ENCODE data around the gene SERGEF.
"Not testable (repeated sequence)": the region's sequence is repeated elsewhere in the genome, so short reads cannot be mapped to it uniquely, and the experiment has no call there.

SERGEF gene

DNA sequence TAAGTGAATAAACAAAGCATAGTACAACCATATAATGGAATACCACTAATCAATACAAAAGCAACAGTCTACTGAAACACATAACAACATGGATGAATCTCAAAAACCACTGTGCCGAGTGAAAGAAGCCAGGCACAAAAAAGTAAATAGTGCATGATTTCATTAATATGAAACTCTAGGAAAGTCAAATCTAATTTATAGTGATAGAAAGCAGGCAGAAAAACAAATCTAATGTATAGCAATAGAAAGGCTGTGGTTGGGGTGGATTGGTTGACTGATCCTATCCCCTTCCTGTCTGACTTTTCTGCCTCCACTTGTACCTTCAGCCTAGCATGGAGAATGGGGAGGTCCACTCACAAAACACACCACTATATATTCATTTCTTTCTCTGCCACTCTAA, 115.4 kb downstream of the SERGEF start:
- Histone ChIP-seq H3K4me3 (ENCODE audit: low read length in 2 of 2) (no peak overlapping the region), H3K9me3 (ENCODE audit: control insufficient read depth in 2 of 2, low read length in 2 of 2) (no peaks in the 10 kb centered on the region), H3K27ac (ENCODE audit: low read depth in 2 of 2, low read length in 2 of 2) (no peak overlapping the region), H3K36me3 (ENCODE audit: control insufficient read depth in 2 of 2, insufficient read depth in 2 of 2, low read length in 2 of 2) (peaks cover 0 to 3% of the 10 kb centered on the region in 2 donors), H3K27me3 (ENCODE audit: control insufficient read depth in 2 of 2, insufficient read depth in 2 of 2, low read length in 2 of 2) (no peaks in the 10 kb centered on the region), H3K4me1 (ENCODE audit: control insufficient read depth in 2 of 2, insufficient read depth in 2 of 2, low read length in 2 of 2) (no peaks in the 10 kb centered on the region), H3K9ac (ENCODE audit: low read depth in 1 of 2, low read length in 2 of 2) (no peak overlapping the region)

DNA sequence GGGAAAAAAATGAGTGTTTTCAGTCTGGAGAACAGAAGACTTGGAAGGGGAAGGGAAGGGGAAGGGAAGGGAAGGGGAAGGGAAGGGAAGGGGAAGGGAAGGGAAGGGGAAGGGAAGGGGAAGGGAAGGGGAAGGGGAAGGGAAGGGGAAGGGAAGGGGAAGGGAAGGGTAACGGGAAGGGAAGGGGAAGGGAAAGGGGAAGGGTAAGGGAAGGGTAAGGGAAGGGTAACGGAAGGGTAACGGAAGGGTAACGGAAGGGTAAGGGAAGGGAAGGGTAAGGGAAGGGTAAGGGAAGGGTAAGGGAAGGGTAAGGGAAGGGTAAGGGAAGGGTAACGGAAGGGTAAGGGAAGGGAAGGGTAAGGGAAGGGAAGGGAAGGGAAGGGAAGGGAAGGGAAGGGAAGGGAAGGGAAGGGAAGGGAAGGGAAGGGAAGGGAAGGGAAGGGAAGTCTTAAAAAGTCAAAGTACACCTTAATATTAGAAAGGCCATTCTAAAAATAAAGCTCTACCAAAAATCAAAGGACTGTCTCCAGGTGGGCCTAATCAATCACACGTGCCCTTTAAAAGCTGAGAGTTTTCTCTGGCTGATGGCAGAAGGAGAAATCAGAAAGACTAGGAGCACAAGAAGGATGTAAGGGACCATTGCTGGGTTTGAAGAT, 116.2 kb downstream of the SERGEF start:
- H3K36me3 ChIP-seq (ENCODE audit: control insufficient read depth in 2 of 2, insufficient read depth in 2 of 2, low read length in 2 of 2); H3K9me3 ChIP-seq (ENCODE audit: control insufficient read depth in 2 of 2, low read length in 2 of 2); H3K4me3 ChIP-seq (ENCODE audit: low read length in 2 of 2); H3K4me1 ChIP-seq (ENCODE audit: control insufficient read depth in 2 of 2, insufficient read depth in 2 of 2, low read length in 2 of 2); H3K9ac ChIP-seq (ENCODE audit: low read depth in 1 of 2, low read length in 2 of 2); H3K27me3 ChIP-seq (ENCODE audit: control insufficient read depth in 2 of 2, insufficient read depth in 2 of 2, low read length in 2 of 2); H3K27ac ChIP-seq (ENCODE audit: low read depth in 2 of 2, low read length in 2 of 2): not testable (repeated sequence)

DNA sequence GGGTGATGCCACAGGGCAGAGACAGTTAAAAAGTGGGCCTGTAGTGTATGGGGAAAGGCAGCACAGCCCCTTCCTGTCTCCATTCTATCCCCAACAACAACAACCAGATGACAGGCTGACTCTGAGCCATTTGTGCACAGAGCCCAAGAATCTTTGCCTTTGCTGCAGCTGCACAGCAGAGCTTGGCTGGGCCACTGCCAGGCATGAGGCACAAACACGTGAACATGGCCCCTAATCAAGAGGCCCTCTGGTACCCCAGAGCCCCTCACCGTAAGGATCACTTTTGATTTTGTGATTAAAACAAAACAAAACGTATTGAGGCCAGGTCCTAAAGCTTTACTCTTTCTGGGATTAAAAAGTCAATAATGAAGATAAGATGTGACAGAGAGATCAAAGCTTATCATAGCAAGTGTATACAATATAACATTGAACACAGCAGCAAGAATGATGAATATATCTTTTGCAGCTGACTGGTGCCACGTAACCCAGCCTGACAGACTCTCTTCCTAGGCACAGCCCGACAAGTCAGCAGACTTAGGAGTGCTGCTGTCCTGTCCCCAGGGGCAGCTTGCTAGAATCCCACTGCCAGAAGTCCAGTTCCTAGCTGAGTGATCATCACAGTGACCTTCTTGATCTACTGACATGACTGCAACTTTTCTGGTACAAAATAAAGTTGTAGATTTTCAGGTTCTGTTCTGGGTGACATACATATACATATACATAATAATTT, 117.8 kb downstream of the SERGEF start:
- no peak overlapping the region for H3K4me3 ChIP-seq (ENCODE audit: low read length in 2 of 2)
- H3K9ac ChIP-seq (ENCODE audit: low read depth in 1 of 2, low read length in 2 of 2), result no peak overlapping the region
- no peaks in the 10 kb centered on the region for H3K4me1 ChIP-seq (ENCODE audit: control insufficient read depth in 2 of 2, insufficient read depth in 2 of 2, low read length in 2 of 2)
- no peaks in the 10 kb centered on the region for H3K36me3 ChIP-seq (ENCODE audit: control insufficient read depth in 2 of 2, insufficient read depth in 2 of 2, low read length in 2 of 2)
- H3K27me3 ChIP-seq (ENCODE audit: control insufficient read depth in 2 of 2, insufficient read depth in 2 of 2, low read length in 2 of 2), result no peaks in the 10 kb centered on the region
- no peaks in the 10 kb centered on the region for H3K9me3 ChIP-seq (ENCODE audit: control insufficient read depth in 2 of 2, low read length in 2 of 2)
- H3K27ac ChIP-seq (ENCODE audit: low read depth in 2 of 2, low read length in 2 of 2), result no peak overlapping the region

DNA sequence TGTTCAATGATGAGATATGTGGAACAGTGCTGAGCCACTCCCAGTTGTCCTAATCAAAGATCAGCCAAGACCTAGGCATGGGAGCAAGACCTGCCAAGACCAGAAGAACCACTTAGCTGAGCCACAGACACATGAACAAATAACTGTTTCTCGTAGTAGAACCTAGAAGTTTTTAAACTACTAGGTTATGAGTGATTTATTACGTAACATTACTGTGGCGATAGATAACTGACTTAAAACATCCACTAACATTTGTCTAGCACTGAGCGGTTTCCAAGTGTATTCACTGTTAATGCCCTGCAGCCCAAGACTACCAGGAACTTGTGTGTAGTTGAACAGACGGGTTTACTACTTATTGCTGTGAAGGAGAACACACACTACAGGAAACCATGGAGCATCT, 120.4 kb downstream of the SERGEF start:
- Histone ChIP-seq H3K36me3 (ENCODE audit: control insufficient read depth in 2 of 2, insufficient read depth in 2 of 2, low read length in 2 of 2) (no peaks in the 10 kb centered on the region), H3K4me3 (ENCODE audit: low read length in 2 of 2) (no peak overlapping the region), H3K9ac (ENCODE audit: low read depth in 1 of 2, low read length in 2 of 2) (no peak overlapping the region), H3K27ac (ENCODE audit: low read depth in 2 of 2, low read length in 2 of 2) (no peak overlapping the region), H3K9me3 (ENCODE audit: control insufficient read depth in 2 of 2, low read length in 2 of 2) (no peaks in the 10 kb centered on the region), H3K27me3 (ENCODE audit: control insufficient read depth in 2 of 2, insufficient read depth in 2 of 2, low read length in 2 of 2) (no peaks in the 10 kb centered on the region), H3K4me1 (ENCODE audit: control insufficient read depth in 2 of 2, insufficient read depth in 2 of 2, low read length in 2 of 2) (no peaks in the 10 kb centered on the region)

DNA sequence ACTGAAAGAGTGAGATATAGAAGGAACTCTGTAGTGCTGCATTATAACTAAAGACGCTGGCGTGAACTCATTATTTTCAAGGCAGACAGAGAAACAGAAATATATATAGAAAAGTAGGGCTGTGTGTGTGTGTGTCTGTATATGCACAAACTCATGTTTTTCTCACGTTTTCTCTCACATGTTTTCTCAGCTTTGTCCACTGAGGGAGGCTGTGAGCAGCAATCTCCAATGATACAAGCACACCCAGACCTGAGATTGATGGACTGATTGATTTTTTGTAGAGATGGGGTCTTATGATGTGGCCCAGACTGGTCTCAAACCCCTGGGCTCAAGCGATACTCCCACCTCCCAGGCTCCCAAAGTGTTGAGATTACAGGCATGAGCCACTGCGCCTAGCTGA, 122.5 kb downstream of the SERGEF start:
- Histone ChIP-seq H3K36me3 (ENCODE audit: control insufficient read depth in 2 of 2, insufficient read depth in 2 of 2, low read length in 2 of 2) (no peaks in the 10 kb centered on the region), H3K9me3 (ENCODE audit: control insufficient read depth in 2 of 2, low read length in 2 of 2) (no peaks in the 10 kb centered on the region), H3K27me3 (ENCODE audit: control insufficient read depth in 2 of 2, insufficient read depth in 2 of 2, low read length in 2 of 2) (no peaks in the 10 kb centered on the region), H3K4me3 (ENCODE audit: low read length in 2 of 2) (no peak overlapping the region), H3K27ac (ENCODE audit: low read depth in 2 of 2, low read length in 2 of 2) (no peak overlapping the region), H3K9ac (ENCODE audit: low read depth in 1 of 2, low read length in 2 of 2) (no peak overlapping the region), H3K4me1 (ENCODE audit: control insufficient read depth in 2 of 2, insufficient read depth in 2 of 2, low read length in 2 of 2) (no peaks in the 10 kb centered on the region)

DNA sequence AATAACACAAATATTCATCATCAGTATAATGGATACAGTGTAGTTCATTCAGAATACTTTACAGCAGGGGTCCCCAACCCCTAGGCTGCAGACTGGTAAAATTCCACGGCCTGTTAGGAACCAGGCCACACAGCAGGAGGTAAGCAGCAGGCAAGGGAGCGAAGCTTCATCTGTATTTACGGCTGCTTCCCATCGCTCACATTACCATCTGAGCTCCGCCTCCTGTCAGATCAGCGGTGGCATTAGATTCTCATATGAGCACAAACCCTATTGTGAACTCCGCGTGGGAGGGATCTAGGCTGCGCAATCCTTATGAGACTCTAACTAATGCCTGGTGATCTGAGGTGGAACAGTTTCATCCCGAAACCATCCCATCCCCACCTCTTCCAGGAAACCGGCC, 125.1 kb downstream of the SERGEF start:
- no peak overlapping the region for H3K9ac ChIP-seq (ENCODE audit: low read depth in 1 of 2, low read length in 2 of 2)
- no peaks in the 10 kb centered on the region for H3K4me1 ChIP-seq (ENCODE audit: control insufficient read depth in 2 of 2, insufficient read depth in 2 of 2, low read length in 2 of 2)
- no peak overlapping the region for H3K27ac ChIP-seq (ENCODE audit: low read depth in 2 of 2, low read length in 2 of 2)
- H3K9me3 ChIP-seq (ENCODE audit: control insufficient read depth in 2 of 2, low read length in 2 of 2), result no peaks in the 10 kb centered on the region
- H3K4me3 ChIP-seq (ENCODE audit: low read length in 2 of 2), result no peak overlapping the region
- no peaks in the 10 kb centered on the region for H3K27me3 ChIP-seq (ENCODE audit: control insufficient read depth in 2 of 2, insufficient read depth in 2 of 2, low read length in 2 of 2)
- H3K36me3 ChIP-seq (ENCODE audit: control insufficient read depth in 2 of 2, insufficient read depth in 2 of 2, low read length in 2 of 2), result no peaks in the 10 kb centered on the region

DNA sequence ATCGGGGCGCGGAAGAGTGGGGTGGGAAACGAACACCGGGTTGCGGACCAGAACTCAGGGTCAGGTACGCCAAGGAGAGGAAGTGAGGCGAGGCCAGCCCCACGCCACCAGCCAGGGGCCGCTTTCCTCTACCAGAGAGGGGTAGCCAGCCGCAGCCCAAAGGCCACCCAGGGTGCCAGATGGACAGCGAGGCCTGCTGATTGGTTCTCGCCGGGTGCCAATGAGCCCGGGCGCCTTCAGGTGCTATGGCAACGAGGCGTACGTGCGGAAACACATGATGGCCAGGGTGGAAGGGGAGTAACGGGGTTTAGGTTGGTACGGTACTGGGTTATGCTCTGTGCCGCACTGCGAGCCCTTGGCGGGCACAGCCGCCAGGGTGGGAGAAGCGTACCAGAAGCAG, 128.9 kb downstream of the SERGEF start:
- no peaks in the 10 kb centered on the region for H3K36me3 ChIP-seq (ENCODE audit: control insufficient read depth in 2 of 2, insufficient read depth in 2 of 2, low read length in 2 of 2)
- no peaks in the 10 kb centered on the region for H3K27me3 ChIP-seq (ENCODE audit: control insufficient read depth in 2 of 2, insufficient read depth in 2 of 2, low read length in 2 of 2)
- H3K4me1 ChIP-seq (ENCODE audit: control insufficient read depth in 2 of 2, insufficient read depth in 2 of 2, low read length in 2 of 2), result no peaks in the 10 kb centered on the region
- H3K9ac ChIP-seq (ENCODE audit: low read depth in 1 of 2, low read length in 2 of 2), result no peak overlapping the region
- no peaks in the 10 kb centered on the region for H3K9me3 ChIP-seq (ENCODE audit: control insufficient read depth in 2 of 2, low read length in 2 of 2)
- no peak overlapping the region for H3K4me3 ChIP-seq (ENCODE audit: low read length in 2 of 2)
- no peak overlapping the region for H3K27ac ChIP-seq (ENCODE audit: low read depth in 2 of 2, low read length in 2 of 2)

DNA sequence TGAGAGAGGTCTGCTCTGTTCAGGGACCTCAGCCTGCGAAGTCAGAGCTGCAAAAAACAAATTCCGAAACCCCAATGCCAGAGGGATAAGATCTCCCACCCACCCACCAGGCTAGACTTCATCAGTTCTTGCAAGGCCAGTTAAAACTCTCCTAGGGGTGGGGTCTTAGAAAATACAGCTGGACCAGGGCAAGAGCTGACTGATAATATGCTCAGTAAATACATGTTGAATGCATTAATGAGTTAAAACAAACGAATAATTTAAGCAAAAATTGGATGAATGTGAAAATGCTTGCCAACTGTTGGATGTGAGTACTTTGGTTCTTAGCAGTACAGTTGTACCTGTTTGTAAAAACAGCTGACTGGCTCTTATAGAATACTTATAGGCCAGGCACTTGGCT, 129.8 kb downstream of the SERGEF start:
- Histone ChIP-seq H3K4me1 (ENCODE audit: control insufficient read depth in 2 of 2, insufficient read depth in 2 of 2, low read length in 2 of 2) (no peaks in the 10 kb centered on the region), H3K9me3 (ENCODE audit: control insufficient read depth in 2 of 2, low read length in 2 of 2) (no peaks in the 10 kb centered on the region), H3K27ac (ENCODE audit: low read depth in 2 of 2, low read length in 2 of 2) (no peak overlapping the region)

DNA sequence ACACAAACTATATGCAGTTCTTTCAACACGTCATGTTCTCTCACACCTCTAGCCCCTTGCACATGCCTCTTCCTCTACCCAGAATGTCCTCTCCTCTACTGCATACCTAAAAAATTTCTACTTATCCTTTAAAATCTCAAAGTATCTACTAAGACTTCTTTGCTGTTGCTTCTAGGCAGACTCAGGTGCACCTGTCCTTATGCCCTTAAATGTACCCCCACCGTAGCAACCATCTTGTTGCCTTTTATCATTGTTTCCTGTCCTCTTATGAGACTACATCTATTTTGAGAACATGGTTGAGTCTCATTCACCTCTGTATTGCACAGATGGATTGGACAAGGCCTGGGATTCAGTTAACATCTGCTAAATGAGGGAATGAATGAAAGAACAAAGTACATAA, 134.1 kb downstream of the SERGEF start:
- H3K9ac ChIP-seq (ENCODE audit: low read depth in 1 of 2, low read length in 2 of 2), result no peak overlapping the region
- H3K27ac ChIP-seq (ENCODE audit: low read depth in 2 of 2, low read length in 2 of 2), result no peak overlapping the region
- peaks cover 2 to 4% of the 10 kb centered on the region in 2 donors for H3K36me3 ChIP-seq (ENCODE audit: control insufficient read depth in 2 of 2, insufficient read depth in 2 of 2, low read length in 2 of 2)
- H3K4me1 ChIP-seq (ENCODE audit: control insufficient read depth in 2 of 2, insufficient read depth in 2 of 2, low read length in 2 of 2), result no peaks in the 10 kb centered on the region
- H3K9me3 ChIP-seq (ENCODE audit: control insufficient read depth in 2 of 2, low read length in 2 of 2), result no peaks in the 10 kb centered on the region
- no peaks in the 10 kb centered on the region for H3K27me3 ChIP-seq (ENCODE audit: control insufficient read depth in 2 of 2, insufficient read depth in 2 of 2, low read length in 2 of 2)
- H3K4me3 ChIP-seq (ENCODE audit: low read length in 2 of 2), result no peak overlapping the region

More for the DNA sequence above, 129.8 kb downstream of the SERGEF start:
- no peaks in the 10 kb centered on the region for H3K36me3 ChIP-seq (ENCODE audit: control insufficient read depth in 2 of 2, insufficient read depth in 2 of 2, low read length in 2 of 2)
- no peak overlapping the region for H3K9ac ChIP-seq (ENCODE audit: low read depth in 1 of 2, low read length in 2 of 2)
- no peak overlapping the region for H3K4me3 ChIP-seq (ENCODE audit: low read length in 2 of 2)
- no peaks in the 10 kb centered on the region for H3K27me3 ChIP-seq (ENCODE audit: control insufficient read depth in 2 of 2, insufficient read depth in 2 of 2, low read length in 2 of 2)

DNA sequence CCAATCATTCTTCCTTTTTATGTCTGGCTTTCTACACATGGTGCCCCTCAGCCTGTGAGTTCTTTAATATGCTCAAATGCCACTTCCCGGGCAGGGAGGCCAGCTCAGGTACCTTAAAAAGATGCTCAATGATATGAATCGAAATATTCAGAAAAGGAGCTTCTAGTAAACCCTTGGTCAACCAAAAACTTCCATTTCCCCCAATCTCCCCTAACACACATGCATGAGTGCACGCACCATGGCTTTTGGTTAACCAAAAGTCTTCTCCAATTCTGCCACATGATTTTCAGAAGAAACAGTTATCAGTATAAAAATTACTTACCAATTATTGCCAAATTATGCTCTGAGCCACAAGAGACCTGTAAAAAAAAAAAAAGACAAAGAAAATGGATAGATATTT, 135.0 kb downstream of the SERGEF start:
- no peak overlapping the region for H3K9ac ChIP-seq (ENCODE audit: low read depth in 1 of 2, low read length in 2 of 2)
- no peaks in the 10 kb centered on the region for H3K9me3 ChIP-seq (ENCODE audit: control insufficient read depth in 2 of 2, low read length in 2 of 2)
- H3K4me3 ChIP-seq (ENCODE audit: low read length in 2 of 2), result no peak overlapping the region
- no peaks in the 10 kb centered on the region for H3K4me1 ChIP-seq (ENCODE audit: control insufficient read depth in 2 of 2, insufficient read depth in 2 of 2, low read length in 2 of 2)
- no peaks in the 10 kb centered on the region for H3K27me3 ChIP-seq (ENCODE audit: control insufficient read depth in 2 of 2, insufficient read depth in 2 of 2, low read length in 2 of 2)
- H3K27ac ChIP-seq (ENCODE audit: low read depth in 2 of 2, low read length in 2 of 2), result no peak overlapping the region
- H3K36me3 ChIP-seq (ENCODE audit: control insufficient read depth in 2 of 2, insufficient read depth in 2 of 2, low read length in 2 of 2), result peaks cover 5 to 6% of the 10 kb centered on the region in 2 donors
